Measurements from ENCODE around the gene ARFGEF3. TPM values are rescaled to one million over a fixed set of nuclear protein-coding genes. Genes with fewer than 3 reads are reported as not detected.

ARFGEF3 gene
- polyA plus RNA-seq, 1 of the 3 experiments (the other 2 are of a cell fraction) = not detected

DNA sequence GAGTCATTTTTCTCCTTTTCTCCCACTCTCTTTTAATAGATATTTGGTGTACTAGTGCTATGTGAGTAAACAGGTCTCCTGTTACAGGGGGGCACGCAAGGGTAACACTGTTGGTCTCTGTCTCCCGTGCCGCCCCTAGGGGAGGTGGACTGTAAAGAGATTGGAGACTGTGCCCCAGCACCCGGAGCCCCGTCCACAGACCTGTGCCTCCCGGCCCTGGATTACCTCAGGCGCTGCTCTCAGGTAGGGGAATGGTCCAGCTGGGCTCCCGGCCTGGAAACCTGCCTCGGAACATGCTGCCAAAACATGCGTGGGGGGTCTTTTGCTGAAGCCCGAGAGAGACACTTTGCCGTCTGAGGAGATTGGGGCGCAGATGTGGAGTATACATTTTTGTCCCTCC, 149.5 kb downstream of the ARFGEF3 start (continued):
- TF ChIP-seq, protein P1, sequence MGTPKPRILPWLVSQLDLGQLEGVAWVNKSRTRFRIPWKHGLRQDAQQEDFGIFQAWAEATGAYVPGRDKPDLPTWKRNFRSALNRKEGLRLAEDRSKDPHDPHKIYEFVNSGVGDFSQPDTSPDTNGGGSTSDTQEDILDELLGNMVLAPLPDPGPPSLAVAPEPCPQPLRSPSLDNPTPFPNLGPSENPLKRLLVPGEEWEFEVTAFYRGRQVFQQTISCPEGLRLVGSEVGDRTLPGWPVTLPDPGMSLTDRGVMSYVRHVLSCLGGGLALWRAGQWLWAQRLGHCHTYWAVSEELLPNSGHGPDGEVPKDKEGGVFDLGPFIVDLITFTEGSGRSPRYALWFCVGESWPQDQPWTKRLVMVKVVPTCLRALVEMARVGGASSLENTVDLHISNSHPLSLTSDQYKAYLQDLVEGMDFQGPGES (IDR thresholded peaks at IDR 0.05; ENCODE audit: low read depth, low read length) = no peak
- TF ChIP-seq EP300 (IDR thresholded peaks at IDR 0.05; ENCODE audit: borderline replicate concordance in 1 of 2, low read depth in 1 of 2, low read length in 1 of 2) (no peak), SIN3A (IDR thresholded peaks at IDR 0.05; ENCODE audit: borderline replicate concordance, low read depth, low read length) (no peak), JUND (IDR thresholded peaks at IDR 0.05) (no peak)

- Histone ChIP-seq H3K27ac (ENCODE audit: low read depth in 2 of 2, low read length in 1 of 2) (no peak overlapping the region), H3K4me2 (no peak overlapping the region), H3K9ac (no peak overlapping the region), H3F3A (replicated peaks; ENCODE audit: insufficient read depth) (no peaks in the 10 kb centered on the region), H3K9me3 (no peaks in the 10 kb centered on the region), H3K79me2 (ENCODE audit: insufficient read depth) (no peaks in the 10 kb centered on the region), H3K36me3 (replicated peaks in 1 of 2; ENCODE audit: control insufficient read depth in 1 of 2, insufficient read depth in 2 of 2, low read length in 1 of 2) (no peaks in the 10 kb centered on the region), H2AFZ (ENCODE audit: low read depth) (no peak overlapping the region), H3K4me1 (ENCODE audit: control insufficient read depth in 1 of 2, insufficient read depth in 2 of 2, low read depth in 1 of 2, low read length in 1 of 2) (no peaks in the 10 kb centered on the region), H4K20me1 (ENCODE audit: insufficient read depth) (no peaks in the 10 kb centered on the region), H3K27me3 (ENCODE audit: insufficient read depth) (no peaks in the 10 kb centered on the region), H3K9me2 (no peaks in the 10 kb centered on the region), H3K4me3 (ENCODE audit: low read depth in 2 of 2, low read length in 1 of 2) (no peak overlapping the region)
- WGBS (ENCODE audit: low lambda C conversion rate) = 42% methylated on average over 7 of the region's 7 CpGs
- ChIA-PET CTCF (no interaction called here), POLR2A (interaction anchor here (0.7 kb wide), 1 partner anchor 246 kb away, joined by 6 read pairs; no protein-coding TSS in a partner anchor)
- TF ChIP-seq, protein P2, sequence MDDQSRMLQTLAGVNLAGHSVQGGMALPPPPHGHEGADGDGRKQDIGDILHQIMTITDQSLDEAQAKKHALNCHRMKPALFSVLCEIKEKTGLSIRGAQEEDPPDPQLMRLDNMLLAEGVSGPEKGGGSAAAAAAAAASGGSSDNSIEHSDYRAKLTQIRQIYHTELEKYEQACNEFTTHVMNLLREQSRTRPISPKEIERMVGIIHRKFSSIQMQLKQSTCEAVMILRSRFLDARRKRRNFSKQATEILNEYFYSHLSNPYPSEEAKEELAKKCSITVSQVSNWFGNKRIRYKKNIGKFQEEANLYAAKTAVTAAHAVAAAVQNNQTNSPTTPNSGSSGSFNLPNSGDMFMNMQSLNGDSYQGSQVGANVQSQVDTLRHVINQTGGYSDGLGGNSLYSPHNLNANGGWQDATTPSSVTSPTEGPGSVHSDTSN (IDR thresholded peaks at IDR 0.05) = no peak
- no peak for TF ChIP-seq NRF1 (IDR thresholded peaks at IDR 0.05; ENCODE audit: low read depth, low read length)
- no peak for TF ChIP-seq TAF1 (IDR thresholded peaks at IDR 0.05; ENCODE audit: borderline replicate concordance, low read depth, low read length)
- TF ChIP-seq USF2 (IDR thresholded peaks at IDR 0.05; ENCODE audit: borderline replicate concordance, low read depth, low read length) = no peak
- no peak for TF ChIP-seq YY1 (IDR thresholded peaks at IDR 0.05; ENCODE audit: low read depth)
- TF ChIP-seq GABPA (IDR thresholded peaks at IDR 0.05; ENCODE audit: low read depth) = no peak
- no peak for TF ChIP-seq TCF12 (IDR thresholded peaks at IDR 0.05)
- TF ChIP-seq POLR2AphosphoS5 (IDR thresholded peaks at IDR 0.05; ENCODE audit: low read depth, low read length) = no peak
- TF ChIP-seq TEAD4 (IDR thresholded peaks at IDR 0.05; ENCODE audit: borderline replicate concordance, insufficient read depth) = no peak
- no peak for TF ChIP-seq CHD2 (IDR thresholded peaks at IDR 0.05; ENCODE audit: low read length, partially characterized antibody)
- TF ChIP-seq RAD21 (IDR thresholded peaks at IDR 0.05; ENCODE audit: low read length) = no peak
- TF ChIP-seq ZBTB33 (IDR thresholded peaks at IDR 0.05; ENCODE audit: borderline replicate concordance, low read depth) = no peak
- TF ChIP-seq FOXM1 (IDR thresholded peaks at IDR 0.05; ENCODE audit: low read depth) = no peak
- TF ChIP-seq JUND (IDR thresholded peaks at IDR 0.05) = no peak
- no peak for TF ChIP-seq RXRA (IDR thresholded peaks at IDR 0.05; ENCODE audit: borderline replicate concordance, low read depth)
- no peak for TF ChIP-seq RCOR1 (IDR thresholded peaks at IDR 0.05; ENCODE audit: low read length)
- TF ChIP-seq RFX5 (IDR thresholded peaks at IDR 0.05; ENCODE audit: low read length) = no peak
- TF ChIP-seq, protein P1 (IDR thresholded peaks at IDR 0.05; ENCODE audit: low read depth, low read length) = no peak
- DNase-seq = no peak
These were observed 157.1 kb downstream of the ARFGEF3 start for GRCh38 chr6:138318741-138319375.
